SK-N-SH (cell line): ENCODE data around the gene LRIG1.

Experiments used
- CHD2 ChIP-seq: fragments of 150-350 bp; IDR thresholded peaks from 2 replicates; pipeline ENCODE4 v1.6.1; 2018; ENCODE audit warnings: low read length; ENCODE audit not compliant: partially characterized antibody
- SIN3A ChIP-seq: IDR thresholded peaks from 2 replicates; pipeline ENCODE4 v1.6.1; 2012; ENCODE audit warnings: low read depth, mild to moderate bottlenecking, low read length, moderate library complexity, borderline replicate concordance
- SMC3 ChIP-seq: IDR thresholded peaks from 2 replicates; pipeline ENCODE4 v1.6.1; 2012; ENCODE audit warnings: low read depth, low read length, improper control_type of control experiment
- TF ChIP-seq, protein P1 (sequence below): fragments of 200-600 bp; sonication (generic); IDR thresholded peaks from 2 replicates; pipeline ENCODE4 v1.6.1; 2017; ENCODE audit warnings: antibody characterized with exemption, mild to moderate bottlenecking, moderate library complexity
- TF ChIP-seq, protein P2 (sequence below): IDR thresholded peaks from 2 replicates; pipeline ENCODE4 v1.4.0; 2012; ENCODE audit warnings: low read depth

DNA sequence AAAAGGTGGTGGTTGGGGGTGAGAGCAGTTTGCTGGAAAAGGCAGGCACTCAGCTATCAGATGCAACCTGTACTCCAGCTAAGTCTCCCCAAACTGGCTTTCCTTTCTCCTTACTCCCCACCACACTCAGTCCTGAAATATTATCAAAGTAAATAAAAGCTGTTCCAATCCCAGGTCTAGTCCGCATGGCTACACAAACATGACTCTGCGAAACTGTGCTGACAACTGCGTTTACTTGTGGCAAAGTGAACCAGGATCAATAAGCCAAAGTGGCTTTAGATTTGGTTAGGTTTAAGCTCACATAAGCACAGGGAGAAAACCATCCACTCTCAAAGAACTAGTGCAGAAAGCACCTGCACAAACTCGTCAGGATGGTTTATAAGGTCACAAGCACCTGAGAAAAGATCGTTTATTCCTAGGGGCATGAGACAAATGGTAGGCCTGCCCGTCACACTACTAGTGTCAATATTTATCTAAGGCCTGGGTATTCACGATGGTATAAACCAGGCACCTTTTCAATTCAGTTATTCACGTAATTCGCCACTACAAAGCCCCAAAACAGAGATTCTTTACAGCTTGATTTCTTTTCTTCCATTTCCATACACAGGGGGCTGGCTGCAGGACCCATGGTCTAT lies 25.3 kb downstream of the LRIG1 start:
- TF ChIP-seq SMC3 (no peak), SIN3A (no peak), CHD2 (no peak)
- TF ChIP-seq, protein P1, sequence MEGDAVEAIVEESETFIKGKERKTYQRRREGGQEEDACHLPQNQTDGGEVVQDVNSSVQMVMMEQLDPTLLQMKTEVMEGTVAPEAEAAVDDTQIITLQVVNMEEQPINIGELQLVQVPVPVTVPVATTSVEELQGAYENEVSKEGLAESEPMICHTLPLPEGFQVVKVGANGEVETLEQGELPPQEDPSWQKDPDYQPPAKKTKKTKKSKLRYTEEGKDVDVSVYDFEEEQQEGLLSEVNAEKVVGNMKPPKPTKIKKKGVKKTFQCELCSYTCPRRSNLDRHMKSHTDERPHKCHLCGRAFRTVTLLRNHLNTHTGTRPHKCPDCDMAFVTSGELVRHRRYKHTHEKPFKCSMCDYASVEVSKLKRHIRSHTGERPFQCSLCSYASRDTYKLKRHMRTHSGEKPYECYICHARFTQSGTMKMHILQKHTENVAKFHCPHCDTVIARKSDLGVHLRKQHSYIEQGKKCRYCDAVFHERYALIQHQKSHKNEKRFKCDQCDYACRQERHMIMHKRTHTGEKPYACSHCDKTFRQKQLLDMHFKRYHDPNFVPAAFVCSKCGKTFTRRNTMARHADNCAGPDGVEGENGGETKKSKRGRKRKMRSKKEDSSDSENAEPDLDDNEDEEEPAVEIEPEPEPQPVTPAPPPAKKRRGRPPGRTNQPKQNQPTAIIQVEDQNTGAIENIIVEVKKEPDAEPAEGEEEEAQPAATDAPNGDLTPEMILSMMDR, result no peak
- TF ChIP-seq, protein P2, sequence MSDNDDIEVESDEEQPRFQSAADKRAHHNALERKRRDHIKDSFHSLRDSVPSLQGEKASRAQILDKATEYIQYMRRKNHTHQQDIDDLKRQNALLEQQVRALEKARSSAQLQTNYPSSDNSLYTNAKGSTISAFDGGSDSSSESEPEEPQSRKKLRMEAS, result no peak
